ENCODE measurements around the gene MCC.

Gene MCC

GRCh38 chr5:113164021-113164420 lies 324.2 kb downstream of the MCC start:
- DNase-seq: no peak

GRCh38 chr5:113163328-113163727 lies 324.9 kb downstream of the MCC start:
- DNase-seq: no peak

GRCh38 chr5:113162770-113163169 lies 325.5 kb downstream of the MCC start:
- no peak for DNase-seq

- DNase-seq: no peak
Observed at GRCh38 chr5:113162208-113162607, 326.0 kb downstream of the MCC start.

GRCh38 chr5:113161806-113162205 lies 326.4 kb downstream of the MCC start:
- DNase-seq: no peak

GRCh38 chr5:113157886-113158285 lies 330.4 kb downstream of the MCC start:
- DNase-seq: no peak

- no peak for DNase-seq
Observed at GRCh38 chr5:113156271-113156877, 331.9 kb downstream of the MCC start.

- no peak for DNase-seq
Observed at GRCh38 chr5:113153512-113154097, 334.6 kb downstream of the MCC start.

GRCh38 chr5:113152380-113152740 lies 335.9 kb downstream of the MCC start:
- no peak for DNase-seq

- DNase-seq: no peak
Observed at GRCh38 chr5:113151641-113152379, 336.4 kb downstream of the MCC start.

- no peak for DNase-seq
Observed at GRCh38 chr5:113150821-113151220, 337.4 kb downstream of the MCC start.

- no peak for DNase-seq
Observed at GRCh38 chr5:113150221-113150620, 338.0 kb downstream of the MCC start.

GRCh38 chr5:113147537-113147936 lies 340.7 kb downstream of the MCC start:
- DNase-seq: no peak

- no peak for DNase-seq
Observed at GRCh38 chr5:113147101-113147508, 341.1 kb downstream of the MCC start.

GRCh38 chr5:113145757-113146387 lies 342.4 kb downstream of the MCC start:
- no peak for DNase-seq

GRCh38 chr5:113142186-113142585 lies 346.1 kb downstream of the MCC start:
- no peak for DNase-seq

GRCh38 chr5:113140837-113141671 lies 347.2 kb downstream of the MCC start:
- no peak for DNase-seq

GRCh38 chr5:113133211-113133975 lies 354.9 kb downstream of the MCC start:
- no peak for DNase-seq

- DNase-seq: no peak
Observed at GRCh38 chr5:113132564-113132963, 355.7 kb downstream of the MCC start.

- DNase-seq: no peak
Observed at GRCh38 chr5:113128641-113129330, 359.5 kb downstream of the MCC start.

GRCh38 chr5:113128082-113128481 lies 360.2 kb downstream of the MCC start:
- DNase-seq: no peak

GRCh38 chr5:113127021-113127420 lies 361.2 kb downstream of the MCC start:
- no peak for DNase-seq

Measured in activated CD8-positive, alpha-beta memory T cell treated with anti-CD3 and anti-CD28 coated beads, Interleukin-2, amount 50 U/mL, for 48 hours (primary cell).